ENCODE measurements around the gene GOLPH3L.

DNA sequence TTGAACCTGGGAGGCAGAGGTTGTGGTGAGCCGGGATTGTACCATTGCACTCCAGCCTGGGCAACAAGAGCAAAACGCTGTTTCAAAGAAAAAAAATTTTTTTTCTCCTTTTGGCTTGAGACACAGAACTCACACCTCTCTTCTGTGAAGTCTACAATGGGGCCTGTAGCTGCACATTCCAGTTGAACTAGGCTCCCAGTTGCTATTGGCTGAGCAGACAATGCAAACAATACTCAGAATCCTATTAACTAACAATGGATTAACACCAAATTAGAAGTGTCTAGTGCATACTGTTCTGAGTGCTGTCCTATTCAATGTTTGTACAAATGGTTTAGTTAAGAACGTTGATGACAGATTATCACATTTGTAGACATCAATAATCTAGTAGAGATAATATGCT lies 100.0 kb downstream of the GOLPH3L start:
- TF ChIP-seq, protein P1, sequence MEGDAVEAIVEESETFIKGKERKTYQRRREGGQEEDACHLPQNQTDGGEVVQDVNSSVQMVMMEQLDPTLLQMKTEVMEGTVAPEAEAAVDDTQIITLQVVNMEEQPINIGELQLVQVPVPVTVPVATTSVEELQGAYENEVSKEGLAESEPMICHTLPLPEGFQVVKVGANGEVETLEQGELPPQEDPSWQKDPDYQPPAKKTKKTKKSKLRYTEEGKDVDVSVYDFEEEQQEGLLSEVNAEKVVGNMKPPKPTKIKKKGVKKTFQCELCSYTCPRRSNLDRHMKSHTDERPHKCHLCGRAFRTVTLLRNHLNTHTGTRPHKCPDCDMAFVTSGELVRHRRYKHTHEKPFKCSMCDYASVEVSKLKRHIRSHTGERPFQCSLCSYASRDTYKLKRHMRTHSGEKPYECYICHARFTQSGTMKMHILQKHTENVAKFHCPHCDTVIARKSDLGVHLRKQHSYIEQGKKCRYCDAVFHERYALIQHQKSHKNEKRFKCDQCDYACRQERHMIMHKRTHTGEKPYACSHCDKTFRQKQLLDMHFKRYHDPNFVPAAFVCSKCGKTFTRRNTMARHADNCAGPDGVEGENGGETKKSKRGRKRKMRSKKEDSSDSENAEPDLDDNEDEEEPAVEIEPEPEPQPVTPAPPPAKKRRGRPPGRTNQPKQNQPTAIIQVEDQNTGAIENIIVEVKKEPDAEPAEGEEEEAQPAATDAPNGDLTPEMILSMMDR (IDR thresholded peaks at IDR 0.05): no peak
- no peak for TF ChIP-seq EP300 (IDR thresholded peaks at IDR 0.05)
- no peak for TF ChIP-seq POLR2AphosphoS5 (IDR thresholded peaks at IDR 0.05)
- no peak for TF ChIP-seq POLR2A (IDR thresholded peaks at IDR 0.05)

Data from gastroesophageal sphincter (tissue), 3 donors.